Measurements from ENCODE around the gene METTL16.

Gene METTL16

DNA sequence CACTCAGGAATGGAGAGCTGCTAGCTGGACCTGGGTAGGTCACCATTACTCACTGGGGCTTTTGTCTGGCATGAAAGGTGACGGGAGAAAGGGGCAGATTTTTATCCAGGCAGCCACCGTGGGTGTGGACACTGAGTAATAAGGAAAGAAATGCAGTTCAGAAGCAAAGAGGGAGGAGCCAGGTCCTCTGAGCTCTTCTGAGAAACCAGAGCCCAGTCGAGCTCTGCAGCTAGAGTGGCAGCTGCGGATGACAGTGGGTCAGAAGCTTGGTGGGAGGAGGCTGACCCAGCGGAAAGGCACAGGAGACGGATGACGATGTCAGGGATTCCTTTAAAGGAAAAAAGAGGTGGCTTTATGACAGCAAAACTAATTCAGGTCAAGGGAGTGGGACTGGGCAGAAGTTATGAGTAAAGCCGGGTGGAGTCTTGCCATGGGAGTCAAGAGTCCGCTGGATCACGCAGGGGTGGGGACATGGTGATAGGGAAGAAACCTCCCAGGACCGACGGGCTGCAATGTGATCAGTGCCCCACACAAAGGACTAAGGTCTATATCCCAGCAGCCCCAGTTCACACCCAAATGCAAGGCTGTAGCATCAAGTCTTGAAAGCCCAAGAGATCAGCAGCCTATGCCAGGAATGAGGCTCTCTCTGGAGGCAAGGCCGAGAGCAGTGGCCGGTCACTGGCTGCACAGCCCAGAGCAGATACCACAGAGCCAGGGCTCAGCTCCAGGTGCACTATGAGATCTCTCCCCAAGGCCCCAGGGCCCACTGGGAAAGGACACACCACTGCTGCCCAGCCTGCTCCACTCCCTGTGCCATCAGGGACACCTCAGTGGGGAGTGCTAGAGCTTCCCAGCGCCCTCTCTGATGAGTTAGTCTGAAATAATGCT is 104.5 kb downstream of the METTL16 start:
- DNase-seq: no peak

DNA sequence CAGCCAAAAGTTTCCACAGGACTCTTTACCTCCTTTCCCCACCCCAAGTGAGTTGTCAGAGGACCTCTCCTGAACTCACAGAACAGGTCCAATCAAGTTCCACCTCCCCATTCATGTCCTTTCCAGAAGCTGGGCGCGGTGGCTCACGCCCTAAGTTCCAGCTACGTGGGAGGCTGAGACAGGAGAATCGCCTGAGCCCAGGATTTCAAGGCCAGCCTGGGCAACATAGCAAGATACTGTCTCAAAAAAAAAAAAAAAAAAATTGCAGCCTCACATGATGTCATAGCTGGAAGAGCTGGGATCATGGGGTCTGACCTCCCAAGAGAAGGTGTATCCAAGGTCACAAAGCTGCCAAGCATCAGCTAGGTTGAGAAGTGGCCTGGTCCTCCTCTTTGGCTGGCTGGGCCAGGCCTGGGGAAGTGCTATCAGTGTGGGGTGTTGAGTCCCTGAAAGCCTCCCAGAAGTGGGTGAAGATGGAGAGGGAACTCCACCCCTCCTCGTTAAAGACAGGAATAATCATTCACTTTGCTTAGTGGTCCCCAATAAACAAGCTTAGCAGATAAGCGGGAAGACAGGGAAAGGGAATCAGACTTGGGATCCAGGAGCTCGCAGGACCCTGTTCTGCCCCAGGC is 105.3 kb downstream of the METTL16 start:
- no peak for DNase-seq

DNA sequence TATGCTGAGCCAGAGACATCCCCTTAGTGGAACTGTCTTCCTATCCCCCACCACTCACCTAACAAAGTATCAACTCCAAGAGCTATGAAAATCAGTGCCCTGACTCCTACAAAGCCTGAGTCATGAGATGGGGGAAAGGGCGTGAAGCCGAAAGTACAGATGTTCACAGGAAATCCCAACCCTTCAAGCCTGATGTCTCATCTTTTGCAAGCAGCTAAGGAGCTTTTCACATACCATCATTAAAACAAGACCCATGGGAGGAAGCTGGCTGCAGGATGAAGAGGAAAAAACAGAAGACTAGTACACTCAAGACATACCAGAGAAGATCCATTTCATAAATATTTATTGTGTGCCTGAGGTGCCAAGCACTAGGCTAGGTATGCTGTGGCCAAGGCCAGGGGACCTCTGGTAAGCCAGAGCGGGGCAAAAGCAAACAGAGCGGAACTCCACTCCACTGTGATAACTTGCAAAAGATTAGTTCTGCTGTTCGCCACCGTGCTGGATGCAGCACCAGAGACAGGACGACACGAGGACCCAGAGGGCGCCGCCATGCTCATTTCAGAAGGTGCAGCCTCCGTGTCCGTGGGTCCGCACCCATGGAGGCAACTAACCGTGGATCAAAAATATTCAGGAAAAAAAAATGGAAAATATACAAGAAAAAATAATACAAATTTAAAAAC is 106.3 kb downstream of the METTL16 start:
- no peak for DNase-seq

DNA sequence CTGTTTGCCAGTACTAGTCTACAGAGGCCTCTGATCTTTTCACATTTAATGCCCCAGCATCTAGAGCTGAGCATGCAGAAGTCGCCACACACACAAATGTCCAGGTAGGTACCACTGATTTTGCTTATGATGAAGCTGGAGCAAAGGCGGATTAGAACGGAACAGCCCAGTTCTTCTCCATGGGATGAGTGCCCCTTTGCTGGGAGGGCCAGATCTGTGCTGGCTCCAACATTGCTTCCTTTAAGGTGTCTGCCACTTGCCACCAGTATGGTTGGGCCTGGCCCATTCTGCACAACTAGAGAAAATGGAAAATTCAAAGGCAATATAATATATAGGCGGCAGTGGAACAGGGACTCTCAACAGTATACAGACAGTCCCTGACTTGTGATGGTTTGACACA is 108.6 kb downstream of the METTL16 start:
- no peak for DNase-seq

DNA sequence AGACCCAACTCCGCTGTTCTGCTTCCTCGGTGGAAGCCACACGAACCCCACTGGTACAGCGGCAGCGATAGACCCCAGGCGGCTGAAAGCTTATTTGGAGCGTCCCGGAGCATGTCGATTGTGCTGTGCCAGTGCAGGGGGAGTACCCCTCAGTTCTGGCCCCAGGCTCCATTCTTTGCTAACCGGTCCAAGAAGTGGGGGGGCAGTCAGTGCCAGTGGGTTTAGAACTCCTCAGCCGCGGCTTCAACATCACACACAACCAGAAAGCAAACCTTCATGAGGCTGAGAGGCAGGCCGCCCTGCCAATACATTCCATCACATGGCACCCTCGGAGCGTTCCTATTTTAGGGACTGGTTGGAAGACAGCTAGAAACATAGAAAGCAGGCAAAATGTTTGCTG is 109.1 kb downstream of the METTL16 start:
- no peak for DNase-seq

DNA sequence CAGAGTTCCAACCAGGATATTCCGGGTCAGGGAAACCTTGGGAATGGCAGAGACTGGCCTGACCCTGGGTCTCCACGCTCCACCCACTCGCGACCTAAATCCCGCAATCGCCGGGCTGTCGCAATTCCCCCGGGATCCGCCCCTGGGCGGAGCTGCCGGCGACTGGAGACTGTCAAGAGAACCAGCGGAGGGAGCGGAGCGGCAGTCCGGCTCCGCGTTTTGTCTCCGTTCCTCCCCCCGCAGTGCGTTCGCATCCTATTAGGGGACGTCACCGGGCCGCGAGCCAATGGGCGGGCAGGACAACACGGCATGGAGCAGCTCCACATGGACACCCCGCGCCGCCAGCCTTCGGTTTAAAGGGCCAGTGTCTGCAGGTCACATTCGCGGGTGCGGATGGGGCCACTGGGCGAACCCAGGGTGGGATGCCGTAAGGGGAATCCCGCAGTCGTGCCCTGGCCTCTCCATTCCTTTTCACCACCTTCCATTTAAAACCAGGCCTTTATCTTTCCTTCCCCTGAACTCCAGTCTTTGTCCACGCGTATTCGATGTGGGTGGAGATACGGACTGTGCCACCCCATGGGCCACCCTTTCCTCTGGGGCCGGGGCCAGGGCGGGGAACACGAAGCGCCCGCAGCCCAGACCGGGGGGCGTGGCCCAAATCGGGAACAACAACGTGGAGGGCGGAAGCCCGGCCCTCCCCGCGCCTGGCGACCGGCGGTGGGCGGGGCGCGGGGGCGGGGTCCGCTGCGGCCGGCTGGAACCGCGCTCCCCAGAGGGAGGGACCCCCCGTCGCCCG is 110.1 kb downstream of the METTL16 start:
- DNase-seq: peak; percentile 95 to 98 (median 95)

DNA sequence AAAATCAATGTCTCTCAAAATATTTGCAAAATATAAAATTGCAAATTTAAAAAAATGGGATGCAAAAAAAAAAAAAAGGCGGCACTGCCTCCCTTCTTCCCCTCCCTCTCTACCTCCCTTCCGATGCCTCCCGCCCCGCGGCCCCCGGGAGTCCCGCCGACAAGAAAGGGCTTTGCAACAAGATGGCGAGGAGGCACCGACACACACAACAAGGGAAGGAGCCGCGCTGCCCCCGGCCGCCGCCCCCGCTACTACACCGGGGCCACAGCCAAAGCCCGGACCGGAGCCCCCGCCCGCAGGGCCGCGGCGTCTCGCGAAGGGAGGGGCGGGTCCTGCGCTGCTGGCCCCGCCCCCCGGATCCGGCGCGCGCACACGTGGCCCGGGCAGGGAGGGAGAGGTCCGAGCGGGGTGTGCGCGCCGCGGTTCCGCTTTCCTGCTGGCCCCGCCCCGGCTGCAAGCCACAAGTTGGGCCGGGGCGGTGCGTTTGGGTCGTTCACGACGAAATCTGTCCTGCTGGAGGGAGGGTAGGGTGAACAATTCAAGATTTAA is 110.7 kb downstream of the METTL16 start, which contains the start of gene MNT:
Gene MNT (minus strand): TSS at position 184 of the 549 bp plus-strand sequence. CDS start 348 bp downstream, outside the sequence.
- DNase-seq: peak; percentile 86 to 94 (median 91)

DNA sequence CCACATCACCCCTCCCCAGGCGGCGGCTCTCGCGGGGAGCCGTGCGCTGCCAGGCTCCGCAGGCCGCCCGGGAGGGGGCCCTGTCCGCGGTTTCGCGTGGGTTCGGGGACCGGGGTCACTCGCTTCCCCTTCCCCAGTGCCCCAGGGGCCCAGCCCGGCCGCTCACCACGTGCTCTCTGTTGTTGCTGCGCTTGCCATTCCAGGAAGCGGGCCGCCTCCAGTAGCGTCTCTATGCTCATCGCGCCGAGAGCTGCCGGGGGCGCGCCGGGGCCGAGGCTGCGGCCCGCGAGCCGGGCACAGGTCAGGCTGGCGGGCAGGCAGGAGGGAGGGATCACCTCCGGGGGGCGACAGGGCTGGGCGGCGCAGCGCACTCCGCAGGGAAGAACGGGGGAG is 111.2 kb downstream of the METTL16 start:
- DNase-seq: peak in 1 of 3 experiments; percentile 52

DNA sequence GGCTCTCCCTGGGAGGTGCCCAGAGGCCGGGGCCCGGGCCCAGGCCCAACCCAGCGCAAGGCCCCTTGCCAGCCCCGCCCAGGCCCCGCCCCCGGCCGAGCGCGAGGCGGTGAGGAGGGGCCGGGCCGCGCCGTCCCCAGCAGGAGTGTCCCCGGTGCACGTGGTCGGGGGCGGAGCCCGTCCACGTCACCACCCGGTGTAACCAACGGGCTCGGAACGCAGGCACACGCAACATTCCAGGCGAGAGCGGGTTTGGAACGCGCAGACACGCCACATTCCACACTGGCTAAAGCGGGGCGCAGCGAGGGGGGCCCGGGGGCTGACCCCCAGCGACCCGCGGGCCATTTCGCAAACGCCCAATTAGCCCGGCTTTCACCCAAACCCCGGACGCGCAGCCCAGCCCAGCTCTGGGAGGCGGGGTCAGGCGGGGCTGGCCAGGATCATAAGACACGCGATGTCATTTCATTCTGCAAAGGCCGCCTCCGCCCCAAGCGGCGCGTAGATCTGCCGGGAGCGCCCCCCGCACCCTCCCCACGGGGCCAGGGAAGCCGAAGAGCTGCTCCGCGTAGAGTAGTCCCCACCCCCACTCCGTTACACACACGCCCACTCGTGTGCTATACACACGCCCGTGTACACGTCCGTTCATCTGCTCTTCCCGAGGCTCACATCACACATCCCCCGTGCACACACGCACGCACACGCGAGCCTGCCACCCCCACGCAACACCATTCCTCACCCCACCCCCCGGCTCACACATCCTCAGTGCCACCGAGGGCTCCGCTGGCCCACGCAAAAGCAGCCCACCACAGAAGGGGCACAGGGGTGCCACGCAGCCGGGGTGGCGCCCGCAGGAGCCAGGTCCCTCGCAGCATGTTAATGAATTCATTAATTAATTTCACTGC is 111.9 kb downstream of the METTL16 start:
- peak; percentile 88 to 94 (median 94) for DNase-seq

DNA sequence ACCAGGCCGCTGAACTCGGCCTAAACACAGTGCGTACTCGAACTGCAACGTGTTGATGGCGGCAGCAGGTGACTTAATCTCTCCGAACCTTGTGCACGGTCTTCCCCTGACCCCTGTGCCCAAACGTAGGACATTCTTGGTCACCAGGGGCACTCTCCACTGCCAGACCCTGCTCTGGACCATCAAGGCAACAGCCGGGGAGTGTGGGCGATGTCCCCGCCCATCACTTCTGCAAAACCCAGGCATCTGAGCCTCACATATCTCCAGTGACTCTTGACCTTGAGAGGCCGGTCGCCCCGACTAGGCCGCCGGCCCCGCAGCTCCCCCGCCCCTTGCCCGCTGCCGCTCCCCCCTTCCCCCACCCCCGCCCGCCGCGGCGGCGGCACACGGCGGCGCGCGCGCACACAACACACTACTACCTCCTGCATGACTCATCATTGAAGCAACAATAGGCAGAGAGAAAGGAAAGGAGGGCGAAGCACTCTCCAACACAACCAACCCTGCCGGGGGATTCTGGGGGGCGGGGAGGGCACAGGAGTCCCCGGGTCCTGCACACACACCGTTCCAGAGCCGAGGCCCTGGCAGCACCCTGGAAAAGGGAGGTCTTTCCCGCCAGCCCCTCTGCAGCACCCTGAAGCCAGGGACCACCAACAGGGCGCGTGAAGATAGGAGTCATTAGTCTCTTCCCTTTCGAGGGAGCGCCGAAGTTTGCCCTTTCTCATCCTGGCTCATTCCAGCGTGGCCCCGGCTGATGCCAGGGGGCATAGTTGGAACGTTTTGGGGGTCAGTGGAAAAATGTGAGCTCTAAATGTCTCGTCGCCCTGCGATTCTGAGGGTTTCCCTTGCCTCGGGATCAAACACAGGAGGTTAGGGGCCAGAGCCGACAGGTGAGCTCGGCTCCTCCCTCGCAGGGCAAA is 112.8 kb downstream of the METTL16 start:
- peak; percentile 4 to 76 (median 64) for DNase-seq

DNA sequence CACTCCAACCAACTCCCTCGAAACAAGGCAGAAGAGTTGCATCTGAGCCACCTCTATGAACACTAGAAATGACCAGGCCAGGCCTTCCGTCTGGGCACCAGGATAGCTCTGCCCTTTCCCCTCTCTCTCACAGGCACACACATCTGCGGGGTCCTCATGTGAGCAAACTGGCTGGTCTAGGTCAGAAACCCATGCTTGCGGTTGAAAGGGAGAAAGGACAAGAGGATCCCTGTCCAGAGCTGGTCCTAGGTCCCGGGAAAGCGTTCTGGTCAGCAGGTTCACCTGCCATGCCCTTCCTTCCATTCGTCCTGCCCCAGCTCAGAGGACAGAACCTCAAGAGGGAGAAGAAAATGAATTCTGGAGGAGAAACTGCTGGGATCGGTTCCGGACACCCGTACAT is 113.5 kb downstream of the METTL16 start:
- DNase-seq: no peak

DNA sequence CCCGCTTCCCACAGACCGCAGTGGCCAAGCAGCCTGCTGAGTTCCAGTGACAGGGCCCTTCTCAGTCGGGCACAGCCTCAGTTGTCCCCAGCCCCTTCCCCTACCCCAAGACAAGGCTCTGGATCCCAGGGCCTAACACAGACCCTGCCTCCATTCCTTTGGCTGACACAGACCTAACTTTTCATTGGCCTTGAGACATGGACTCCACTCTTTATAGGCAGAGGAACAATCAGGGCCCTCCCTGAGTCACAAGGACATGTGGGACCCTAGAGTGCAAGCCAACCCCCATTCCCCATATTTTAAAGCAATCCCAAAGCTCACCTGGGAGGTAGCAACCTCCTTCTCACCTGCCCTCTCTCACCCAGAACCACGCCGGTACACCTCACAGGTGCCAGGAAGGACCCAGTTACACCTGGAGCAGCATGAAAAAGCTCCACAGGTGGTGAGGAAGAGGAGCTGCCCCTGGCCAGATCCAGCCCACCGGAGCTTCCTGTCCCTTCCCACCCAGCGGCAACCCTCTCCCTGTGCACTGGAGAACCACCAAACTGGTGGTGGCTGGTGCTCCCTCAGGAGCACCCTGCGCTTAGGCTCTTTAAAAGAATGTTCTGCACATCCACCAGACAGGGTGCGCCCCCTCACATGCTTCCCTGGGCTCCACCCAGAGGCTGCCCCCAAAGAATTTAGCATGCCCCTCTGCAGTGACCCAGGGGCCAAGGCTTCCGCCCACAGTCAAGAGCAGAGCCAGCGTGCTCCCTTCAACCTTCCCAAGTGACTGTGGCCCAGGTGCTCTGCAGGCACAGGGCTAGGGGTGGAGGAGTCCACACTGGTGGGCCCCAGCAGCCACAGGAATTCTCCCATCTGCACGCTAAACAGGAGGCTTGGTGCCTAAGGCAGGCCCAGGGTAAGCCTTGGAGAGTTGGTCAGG is 114.2 kb downstream of the METTL16 start:
- DNase-seq: no peak

DNA sequence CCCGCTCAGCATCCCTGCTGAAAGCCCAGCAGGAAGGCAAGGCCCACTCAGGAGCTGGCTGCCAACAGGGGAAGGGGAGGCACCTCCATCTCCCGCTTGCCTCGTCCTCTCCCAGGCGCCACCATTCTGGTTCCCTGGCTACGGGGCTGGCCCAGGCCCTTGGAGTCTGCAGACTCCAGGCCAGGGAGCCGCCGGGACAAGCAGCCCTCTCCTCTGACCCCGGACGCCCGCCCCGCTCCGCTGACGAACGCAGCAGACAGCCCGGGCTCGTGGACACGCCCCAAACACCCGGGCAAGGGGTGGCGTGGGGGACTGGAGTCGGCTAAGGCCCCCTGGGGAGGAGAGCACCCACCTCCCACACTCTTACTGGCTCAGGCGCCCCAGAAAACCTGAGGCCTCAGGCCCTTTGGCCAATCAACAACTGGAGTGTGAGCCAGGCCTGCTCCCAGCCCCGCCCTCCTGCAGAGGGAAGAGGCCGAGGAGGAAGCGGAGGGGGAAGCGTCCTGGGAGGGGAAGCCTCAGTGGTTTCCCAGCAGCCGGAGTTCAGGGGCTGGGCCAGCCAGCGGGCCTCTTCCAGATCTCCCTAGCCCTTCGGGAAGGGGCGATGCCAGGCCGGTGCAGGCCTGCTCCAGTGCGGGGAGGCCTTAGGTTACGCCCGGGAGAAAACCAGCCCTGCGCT is 115.0 kb downstream of the METTL16 start:
- peak; percentile 36 to 76 (median 68) for DNase-seq

DNA sequence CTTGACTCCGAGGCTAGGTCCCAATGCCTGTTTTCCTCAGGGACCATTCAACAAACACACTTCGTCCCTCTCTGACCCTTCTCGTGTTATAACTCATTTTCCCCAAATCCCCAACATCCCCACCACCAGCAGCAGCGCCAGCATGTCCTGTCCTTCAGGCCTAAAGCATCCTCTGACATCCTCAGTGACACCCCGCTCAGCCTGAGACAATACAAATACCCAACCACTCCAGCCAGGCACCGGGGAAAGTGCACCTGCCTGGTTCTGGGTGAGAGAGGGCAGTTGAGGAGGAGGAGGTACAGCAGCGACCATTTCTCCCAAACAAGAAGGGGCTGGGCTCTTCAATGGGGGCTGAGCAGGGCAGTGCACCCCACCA is 115.5 kb downstream of the METTL16 start:
- DNase-seq: peak in 1 of 3 experiments; percentile 44

DNA sequence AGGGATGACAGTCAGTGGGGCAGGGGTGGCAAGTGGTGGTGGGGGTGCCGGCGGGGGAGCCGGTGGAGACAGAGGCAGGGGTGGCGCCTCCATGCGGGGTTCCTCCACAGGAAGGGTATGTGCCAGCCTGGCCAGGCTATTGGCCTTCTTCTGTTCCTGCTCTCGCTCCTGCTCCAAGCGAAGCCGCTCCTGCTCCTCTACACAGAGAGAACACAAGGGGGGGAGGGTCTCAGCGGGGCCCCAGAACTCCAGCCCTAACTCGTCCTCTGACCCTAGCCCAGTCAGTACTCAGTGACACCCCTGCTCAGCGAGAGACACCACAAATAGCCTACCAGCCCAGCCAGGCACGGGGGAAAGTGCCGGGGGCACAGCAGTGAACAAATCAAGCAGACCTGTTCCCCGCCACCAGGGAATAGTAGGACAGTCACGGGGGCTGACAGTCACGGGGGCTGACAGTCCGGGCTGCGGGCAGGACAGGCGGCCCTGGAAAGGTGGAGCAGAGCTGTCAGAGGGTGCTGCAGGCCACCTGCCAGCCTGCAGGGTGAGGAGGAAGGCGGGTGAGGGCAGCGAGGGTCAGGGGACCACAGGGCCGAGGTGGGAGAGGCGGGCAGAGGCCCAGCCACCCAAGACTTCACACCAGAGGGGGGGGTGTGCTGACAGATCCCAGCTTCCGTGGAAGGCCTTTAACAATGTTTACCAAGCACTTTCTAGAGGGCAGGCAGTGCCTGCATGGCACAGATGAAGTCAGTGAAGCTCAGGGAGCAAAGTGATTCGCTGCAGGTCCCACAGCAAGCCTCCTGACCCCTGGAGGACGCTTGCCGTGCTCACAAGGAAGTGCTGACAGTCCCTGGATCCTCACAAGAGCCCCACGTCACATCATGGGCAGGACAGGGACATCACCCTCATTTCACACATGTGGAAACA is 116.2 kb downstream of the METTL16 start:
- DNase-seq: peak in 2 of 3 experiments; percentile 8 to 45

DNA sequence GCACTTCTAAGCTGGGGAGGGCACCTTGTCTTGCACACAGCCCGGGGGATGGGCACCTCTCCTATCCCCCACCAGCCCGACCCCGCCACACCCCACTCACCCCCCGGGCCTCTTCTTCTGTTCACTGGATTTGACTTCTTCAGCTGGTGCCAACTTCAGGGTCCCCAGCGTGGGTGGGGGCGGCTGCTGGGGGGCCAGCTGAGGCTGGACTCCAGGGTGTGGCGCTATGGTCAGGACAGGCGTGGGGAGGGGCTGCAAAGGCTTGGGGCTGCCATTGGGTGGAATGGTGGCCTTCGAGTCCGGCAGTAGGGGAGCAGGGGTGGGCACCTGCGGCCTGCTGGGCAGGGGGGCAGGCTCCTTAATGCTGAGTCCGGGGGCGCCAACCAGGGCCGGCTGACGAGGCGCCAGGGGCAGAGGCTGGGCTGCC is 116.9 kb downstream of the METTL16 start:
- no peak for DNase-seq
